MM.1S (cell line): ENCODE results near the gene RAMAC.
"Not testable (repeated sequence)": the region's sequence is repeated elsewhere in the genome, so short reads cannot be mapped to it uniquely, and the experiment has no call there.

Source experiments
- DNase-seq: peaks from one replicate; pipeline ENCODE4 v3.0.0-alpha.2; 2015
- H2AFZ ChIP-seq: fragments of 300-600 bp; sonication (generic); 2 replicates; pipeline ENCODE4 v1.6.0; 2016; ENCODE audit warnings: antibody characterized with exemption, low read length
- H3F3A ChIP-seq: fragments of 300-600 bp; sonication (generic); 2 replicates; pipeline ENCODE4 v1.6.1; 2016; ENCODE audit warnings: mild to moderate bottlenecking, antibody characterized with exemption, low read length, moderate library complexity, mixed read lengths; ENCODE audit not compliant: insufficient read depth
- H3K27ac ChIP-seq: fragments of 300-600 bp; sonication (generic); 2 replicates; pipeline ENCODE4 v1.5.1; 2016; ENCODE audit warnings: mild to moderate bottlenecking, low read length
- H3K27me3 ChIP-seq: fragments of 300-600 bp; sonication (generic); replicated peaks from 2 replicates; pipeline ENCODE4 v1.6.0; 2016; ENCODE audit warnings: low read length; ENCODE audit not compliant: insufficient read depth
- H3K36me3 ChIP-seq: fragments of 300-600 bp; sonication (generic); replicated peaks from 2 replicates; pipeline ENCODE4 v1.6.1; 2016; ENCODE audit warnings: mild to moderate bottlenecking, low read length, mixed read lengths; ENCODE audit not compliant: insufficient read depth
- H3K4me1 ChIP-seq: fragments of 300-600 bp; sonication (generic); 2 replicates; pipeline ENCODE4 v1.6.1; 2016; ENCODE audit warnings: low read length, mixed read lengths
- H3K4me2 ChIP-seq: fragments of 300-600 bp; sonication (generic); 2 replicates; pipeline ENCODE4 v1.6.0; 2016; ENCODE audit warnings: low read depth, low read length
- H3K4me3 ChIP-seq: fragments of 300-600 bp; sonication (generic); 2 replicates; pipeline ENCODE4 v1.5.1; 2016; ENCODE audit warnings: low read length, mixed read lengths
- H3K79me2 ChIP-seq: fragments of 300-600 bp; sonication (generic); 2 replicates; pipeline ENCODE4 v1.6.1; 2016; ENCODE audit warnings: mixed run types, low read length, mixed read lengths
- H3K9ac ChIP-seq: fragments of 300-600 bp; sonication (generic); 2 replicates; pipeline ENCODE4 v1.6.1; 2016; ENCODE audit warnings: low read length, mixed read lengths
- H3K9me2 ChIP-seq: fragments of 300-600 bp; sonication (generic); replicated peaks from 2 replicates; pipeline ENCODE4 v1.6.1; 2016; ENCODE audit warnings: mild to moderate bottlenecking, low read length, mixed read lengths; ENCODE audit not compliant: insufficient read depth
- H3K9me3 ChIP-seq: fragments of 300-600 bp; sonication (generic); replicated peaks from 2 replicates; pipeline ENCODE4 v1.6.1; 2016; ENCODE audit warnings: mild to moderate bottlenecking, low read length, mixed read lengths; ENCODE audit not compliant: insufficient read depth
- H4K20me1 ChIP-seq: fragments of 300-600 bp; sonication (generic); 2 replicates; pipeline ENCODE4 v1.6.1; 2016; ENCODE audit warnings: mild to moderate bottlenecking, low read length, moderate library complexity, mixed read lengths; ENCODE audit not compliant: insufficient read depth
- EZH2 ChIP-seq: fragments of 300-600 bp; sonication (generic); optimal IDR thresholded peaks from 2 replicates; pipeline ENCODE3; 2017; ENCODE audit warnings: low read depth, mild to moderate bottlenecking, antibody characterized with exemption, low read length, mixed read lengths
- EZH2phosphoT487 ChIP-seq: fragments of 300-600 bp; sonication (generic); IDR thresholded peaks from 2 replicates; pipeline ENCODE4 v1.6.1; 2018; ENCODE audit warnings: antibody characterized with exemption, low read length
- TF ChIP-seq, protein P1 (sequence below): fragments of 300-600 bp; sonication (generic); IDR thresholded peaks from 2 replicates; pipeline ENCODE4 v1.5.1; 2016; ENCODE audit warnings: antibody characterized with exemption, low read length, mixed read lengths

Gene RAMAC

DNA sequence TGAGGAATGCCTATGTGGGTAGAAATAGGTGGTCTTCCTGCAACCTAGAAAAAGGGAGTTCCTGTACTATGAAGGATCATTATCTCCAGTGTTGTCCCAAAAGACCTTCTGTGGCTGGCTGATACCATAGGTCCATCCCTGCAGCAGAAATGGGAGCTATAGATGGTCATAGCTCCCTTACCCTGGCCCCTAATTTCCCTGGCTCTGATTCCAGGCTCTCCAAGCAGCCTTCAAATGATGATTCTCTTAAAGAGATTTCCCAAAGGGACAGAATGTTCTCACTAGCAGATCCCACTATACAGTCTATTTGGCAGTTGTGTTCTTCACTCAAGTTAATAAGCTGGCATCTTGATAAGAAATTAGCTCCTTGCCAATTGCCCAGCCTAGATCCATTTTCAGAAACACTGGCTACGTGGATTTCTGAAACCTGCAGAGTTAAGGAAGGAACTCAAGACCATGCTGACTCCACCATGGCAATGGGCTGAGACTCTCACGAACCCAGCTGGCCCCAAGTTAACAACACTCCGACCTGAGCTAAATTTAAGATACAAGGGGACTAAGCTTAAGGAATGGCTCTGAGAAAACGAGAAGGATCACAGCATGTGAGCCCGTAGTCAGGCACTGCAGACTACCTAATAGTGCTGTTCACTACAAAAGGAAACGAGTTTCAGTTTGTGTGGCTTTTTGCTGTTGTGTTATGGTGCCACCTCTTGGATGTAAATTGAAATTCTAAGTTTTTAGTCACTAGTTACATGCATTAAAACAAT, 14.1 kb downstream of the RAMAC start:
- H3K27me3 ChIP-seq, result no peaks in the 10 kb centered on the region
- H3K9ac ChIP-seq, result peak overlapping the region; percentile 54; the same call in 1 of the 2 replicates
- peak overlapping the region; percentile 96 for H3K4me2 ChIP-seq
- no peaks in the 10 kb centered on the region for H3K79me2 ChIP-seq
- no peak overlapping the region for H3K27ac ChIP-seq
- peak; percentile 79 for DNase-seq
- H3K4me3 ChIP-seq, result peak overlapping the region; percentile 60
- H3K9me3 ChIP-seq, result no peaks in the 10 kb centered on the region
- peak overlapping the region; percentile 72 for H2AFZ ChIP-seq
- H3K36me3 ChIP-seq, result no peaks in the 10 kb centered on the region
- H3K4me1 ChIP-seq, result peaks cover 5% of the 10 kb centered on the region; the same call in 1 of the 2 replicates
- H3F3A ChIP-seq, result no peaks in the 10 kb centered on the region
- TF ChIP-seq, protein P1, sequence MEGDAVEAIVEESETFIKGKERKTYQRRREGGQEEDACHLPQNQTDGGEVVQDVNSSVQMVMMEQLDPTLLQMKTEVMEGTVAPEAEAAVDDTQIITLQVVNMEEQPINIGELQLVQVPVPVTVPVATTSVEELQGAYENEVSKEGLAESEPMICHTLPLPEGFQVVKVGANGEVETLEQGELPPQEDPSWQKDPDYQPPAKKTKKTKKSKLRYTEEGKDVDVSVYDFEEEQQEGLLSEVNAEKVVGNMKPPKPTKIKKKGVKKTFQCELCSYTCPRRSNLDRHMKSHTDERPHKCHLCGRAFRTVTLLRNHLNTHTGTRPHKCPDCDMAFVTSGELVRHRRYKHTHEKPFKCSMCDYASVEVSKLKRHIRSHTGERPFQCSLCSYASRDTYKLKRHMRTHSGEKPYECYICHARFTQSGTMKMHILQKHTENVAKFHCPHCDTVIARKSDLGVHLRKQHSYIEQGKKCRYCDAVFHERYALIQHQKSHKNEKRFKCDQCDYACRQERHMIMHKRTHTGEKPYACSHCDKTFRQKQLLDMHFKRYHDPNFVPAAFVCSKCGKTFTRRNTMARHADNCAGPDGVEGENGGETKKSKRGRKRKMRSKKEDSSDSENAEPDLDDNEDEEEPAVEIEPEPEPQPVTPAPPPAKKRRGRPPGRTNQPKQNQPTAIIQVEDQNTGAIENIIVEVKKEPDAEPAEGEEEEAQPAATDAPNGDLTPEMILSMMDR, result peak; percentile 69
- TF ChIP-seq EZH2 (no peak), EZH2phosphoT487 (no peak)
- H3K9me2 ChIP-seq, result no peaks in the 10 kb centered on the region
- no peaks in the 10 kb centered on the region for H4K20me1 ChIP-seq

DNA sequence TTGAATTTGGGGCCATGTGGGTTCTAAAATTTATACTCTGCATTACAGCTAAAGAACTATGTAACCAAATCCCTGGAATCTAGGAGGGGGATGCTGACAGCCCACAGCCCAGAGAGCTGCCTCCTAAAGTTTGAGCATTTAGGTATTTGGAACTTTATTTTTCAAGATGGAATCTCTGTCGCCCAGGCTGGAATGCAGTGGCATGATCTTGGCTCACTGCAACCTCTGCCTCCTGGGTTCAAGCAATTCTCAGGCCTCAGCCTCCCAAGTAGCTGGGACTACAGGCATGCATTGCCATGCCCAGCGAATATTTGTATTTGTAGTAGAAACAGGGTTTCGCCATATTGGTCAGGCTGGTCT, 14.6 kb downstream of the RAMAC start:
- not testable (repeated sequence) for DNase-seq, H3K4me3 ChIP-seq, H3K9me3 ChIP-seq, H3K4me1 ChIP-seq, H3K27me3 ChIP-seq, H3F3A ChIP-seq, H3K27ac ChIP-seq, H3K79me2 ChIP-seq, H2AFZ ChIP-seq, H3K9ac ChIP-seq, H3K9me2 ChIP-seq, H3K36me3 ChIP-seq, H4K20me1 ChIP-seq
- H3K4me2 ChIP-seq, result peak overlapping the region; percentile 96; the same call in 1 of the 2 replicates

DNA sequence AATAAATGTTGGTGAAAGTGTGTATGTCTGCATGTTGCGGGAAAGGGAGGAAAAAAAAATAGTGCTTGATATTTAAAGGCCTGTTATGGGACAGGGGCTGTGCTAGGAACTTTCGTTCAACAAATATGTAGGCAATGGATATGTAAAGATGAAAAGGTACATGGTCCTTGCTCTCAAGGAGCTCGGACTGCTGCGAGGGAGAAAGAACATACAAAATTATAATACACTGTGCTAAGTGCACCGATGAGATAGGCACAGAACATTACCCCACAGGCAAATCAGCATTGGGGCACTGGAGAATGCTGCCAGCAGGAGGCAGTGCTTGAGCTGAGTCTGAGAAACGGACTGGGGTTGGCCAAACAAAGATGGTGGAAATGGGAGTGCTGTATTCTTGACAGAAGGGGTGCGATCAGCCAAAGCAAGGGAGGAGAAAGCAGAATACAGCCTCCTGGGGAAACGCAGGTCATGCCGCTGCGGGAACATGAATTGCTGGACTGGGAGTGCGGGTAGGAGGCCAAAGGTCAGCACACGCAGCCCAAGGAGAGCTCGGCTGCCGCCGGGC, 24.8 kb downstream of the RAMAC start:
- peak overlapping the region; percentile 95 for H3K4me2 ChIP-seq
- H3K4me3 ChIP-seq, result peak overlapping the region; percentile 93
- 0 out of 2 replicates have a peak, but pooled peaks cover 4% of the 10 kb centered on the region for H3K36me3 ChIP-seq
- DNase-seq, result peak; percentile 80
- peaks cover 14% of the 10 kb centered on the region; the same call in 1 of the 2 replicates for H3K4me1 ChIP-seq
- peaks cover 23% of the 10 kb centered on the region for H3K79me2 ChIP-seq
- H3K27ac ChIP-seq, result peak overlapping the region; percentile 73
- peak overlapping the region; percentile 81 for H3K9ac ChIP-seq
- H3K9me3 ChIP-seq, result no peaks in the 10 kb centered on the region
- peaks cover 11% of the 10 kb centered on the region; the same call in 1 of the 2 replicates for H3F3A ChIP-seq
- H3K27me3 ChIP-seq, result no peaks in the 10 kb centered on the region
- no peaks in the 10 kb centered on the region for H4K20me1 ChIP-seq
- no peak for TF ChIP-seq EZH2phosphoT487
- TF ChIP-seq, protein P1, result peak; percentile 94
- peak overlapping the region; percentile 88 for H2AFZ ChIP-seq
- H3K9me2 ChIP-seq, result no peaks in the 10 kb centered on the region
